ENCODE data around the gene TECPR2. TPM values are rescaled to one million over a fixed set of nuclear protein-coding genes. Genes with fewer than 3 reads are reported as not detected.
"Not testable (repeated sequence)": the region's sequence is repeated elsewhere in the genome, so short reads cannot be mapped to it uniquely, and the experiment has no call there.

Gene TECPR2
- total and polyA plus RNA-seq, 4 experiments from 2014 or later = 0.89 to 12.6 (median 7.8) TPM

- Mint-ChIP-seq H3K4me1 (peaks cover 27 to 60% (median 44%) of the 10 kb centered on the region in 4 donors), H3K4me3 (peak overlapping the region; percentile 87 to 92 (median 91)), H3K36me3 (peaks cover 2 to 18% of the 10 kb centered on the region in 2 donors), H3K9me3 (peaks cover 0 to 12% (median 0%) of the 10 kb centered on the region in 8 donors), H3K27ac (peak overlapping the region in 6 of 7 donors; percentile 88 to 100 (median 96)), H3K27me3 (peaks cover 3 to 9% of the 10 kb centered on the region in 2 donors)
- Histone ChIP-seq H3K4me1 (ENCODE audit: insufficient read depth, low read length) (peaks cover 43% of the 10 kb centered on the region), H3K36me3 (ENCODE audit: insufficient read depth, low read length) (no peaks in the 10 kb centered on the region), H3K9me3 (ENCODE audit: control insufficient read depth in 1 of 2, low read length in 2 of 2) (no peaks in the 10 kb centered on the region), H3K27ac (ENCODE audit: low read depth, low read length) (peak overlapping the region; percentile 71), H3K4me3 (ENCODE audit: low read length in 2 of 2) (peak overlapping the region in 1 of 2 donors; percentile 99), H3K27me3 (ENCODE audit: insufficient read depth, low read length) (no peaks in the 10 kb centered on the region)
- no peak for DNase-seq
- ChIA-PET CTCF (ENCODE audit: partially characterized antibody) (interaction anchor here (0.6 to 1.7 kb wide), 4 partner anchors 14 to 362 kb away, joined by 3 to 4 read pairs (median 4); no protein-coding TSS in a partner anchor), POLR2A (ENCODE audit: partially characterized antibody) (interaction anchor here (1.2 to 4.6 kb wide), 5 partner anchors 9 to 372 kb away, joined by 3 to 24 read pairs (median 5); partner anchors contain the start of genes CINP, MOK and TECPR2)
- intact Hi-C loops (cut with micrococcal nuclease) = no loop called here
Observed at GRCh38 chr14:102320671-102321455, 41.9 kb upstream of the TECPR2 start.

- Mint-ChIP-seq H3K4me1 (peaks cover 25 to 54% (median 39%) of the 10 kb centered on the region in 4 donors), H3K4me3 (peak overlapping the region in 4 of 8 donors; percentile 1 to 30 (median 23)), H3K36me3 (peaks cover 8 to 18% of the 10 kb centered on the region in 2 donors), H3K27ac (peak overlapping the region in 6 of 7 donors; percentile 2 to 100 (median 60)), H3K27me3 (peaks cover 2 to 4% of the 10 kb centered on the region in 2 donors), H3K9me3 (peaks cover 0 to 9% (median 0%) of the 10 kb centered on the region in 8 donors)
- H3K27ac ChIP-seq (ENCODE audit: low read depth, low read length) = no peak overlapping the region
- H3K27me3 ChIP-seq (ENCODE audit: insufficient read depth, low read length) = no peaks in the 10 kb centered on the region
- ChIA-PET POLR2A (ENCODE audit: partially characterized antibody) (interaction anchor here (1.1 to 1.7 kb wide), 3 partner anchors 8 to 42 kb away, joined by 3 read pairs; partner anchors contain the start of genes CINP and TECPR2), CTCF (ENCODE audit: partially characterized antibody) (interaction anchor here (0.6 to 1.7 kb wide), 3 partner anchors 45 to 363 kb away, joined by 3 to 4 read pairs (median 3); no protein-coding TSS in a partner anchor)
- H3K36me3 ChIP-seq (ENCODE audit: insufficient read depth, low read length) = peaks cover 4% of the 10 kb centered on the region
- peaks cover 35% of the 10 kb centered on the region for H3K4me1 ChIP-seq (ENCODE audit: insufficient read depth, low read length)
- DNase-seq = no peak
- no peaks in the 10 kb centered on the region for H3K9me3 ChIP-seq (ENCODE audit: control insufficient read depth in 1 of 2, low read length in 2 of 2)
- intact Hi-C loops (cut with micrococcal nuclease) = no loop called here
- no peak overlapping the region for H3K4me3 ChIP-seq (ENCODE audit: low read length in 2 of 2)
Observed at GRCh38 chr14:102321456-102322422, 41.0 kb upstream of the TECPR2 start.

- Mint-ChIP-seq H3K27ac (peak overlapping the region in 6 of 7 donors; percentile 27 to 90 (median 71)), H3K27me3 (peaks cover 0 to 1% of the 10 kb centered on the region in 2 donors), H3K36me3 (peaks cover 8 to 12% of the 10 kb centered on the region in 2 donors), H3K4me3 (peak overlapping the region in 1 of 8 donors; percentile 32), H3K4me1 (peaks cover 17 to 40% (median 29%) of the 10 kb centered on the region in 4 donors), H3K9me3 (no peaks in the 10 kb centered on the region)
- Histone ChIP-seq H3K27ac (ENCODE audit: low read depth, low read length) (no peak overlapping the region), H3K4me3 (ENCODE audit: low read length in 2 of 2) (no peak overlapping the region), H3K36me3 (ENCODE audit: insufficient read depth, low read length) (peaks cover 4% of the 10 kb centered on the region), H3K27me3 (ENCODE audit: insufficient read depth, low read length) (no peaks in the 10 kb centered on the region), H3K9me3 (ENCODE audit: control insufficient read depth in 1 of 2, low read length in 2 of 2) (no peaks in the 10 kb centered on the region), H3K4me1 (ENCODE audit: insufficient read depth, low read length) (peaks cover 24% of the 10 kb centered on the region)
- ChIA-PET POLR2A (ENCODE audit: partially characterized antibody) (interaction anchor here (1.7 kb wide), 1 partner anchor 40 kb away, joined by 3 read pairs; the partner anchor contains the start of genes CINP and TECPR2), CTCF (ENCODE audit: partially characterized antibody) (no interaction called here)
- peak in 1 of 5 donors; percentile 18 for DNase-seq
- intact Hi-C loops (cut with micrococcal nuclease) = no loop called here
Observed at GRCh38 chr14:102323102-102323501, 39.6 kb upstream of the TECPR2 start.

- no peak overlapping the region for H3K27ac ChIP-seq (ENCODE audit: low read depth, low read length)
- Mint-ChIP-seq H3K4me1 (peaks cover 6 to 18% (median 12%) of the 10 kb centered on the region in 4 donors), H3K27ac (peak overlapping the region in 1 of 7 donors; percentile 17), H3K27me3 (no peaks in the 10 kb centered on the region), H3K9me3 (no peaks in the 10 kb centered on the region), H3K36me3 (peaks cover 8 to 12% of the 10 kb centered on the region in 2 donors), H3K4me3 (no peak overlapping the region)
- H3K36me3 ChIP-seq (ENCODE audit: insufficient read depth, low read length) = peaks cover 4% of the 10 kb centered on the region
- H3K4me3 ChIP-seq (ENCODE audit: low read length in 2 of 2) = no peak overlapping the region
- H3K27me3 ChIP-seq (ENCODE audit: insufficient read depth, low read length) = no peaks in the 10 kb centered on the region
- ChIA-PET CTCF (ENCODE audit: partially characterized antibody) (interaction anchor here (0.6 to 1.9 kb wide), 3 partner anchors 12 to 753 kb away, joined by 3 to 6 read pairs (median 5); no protein-coding TSS in a partner anchor), POLR2A (ENCODE audit: partially characterized antibody) (no interaction called here)
- no peak for DNase-seq
- H3K9me3 ChIP-seq (ENCODE audit: control insufficient read depth in 1 of 2, low read length in 2 of 2) = no peaks in the 10 kb centered on the region
- peaks cover 4% of the 10 kb centered on the region for H3K4me1 ChIP-seq (ENCODE audit: insufficient read depth, low read length)
- intact Hi-C loops (cut with micrococcal nuclease) = no loop called here
Observed at GRCh38 chr14:102325791-102326345, 36.9 kb upstream of the TECPR2 start.

GRCh38 chr14:102326583-102326982 is 36.2 kb upstream of the TECPR2 start:
- Histone ChIP-seq H3K4me1 (ENCODE audit: insufficient read depth, low read length) (no peaks in the 10 kb centered on the region), H3K36me3 (ENCODE audit: insufficient read depth, low read length) (peaks cover 4% of the 10 kb centered on the region), H3K27me3 (ENCODE audit: insufficient read depth, low read length) (no peaks in the 10 kb centered on the region), H3K27ac (ENCODE audit: low read depth, low read length) (no peak overlapping the region), H3K4me3 (ENCODE audit: low read length in 2 of 2) (no peak overlapping the region), H3K9me3 (ENCODE audit: control insufficient read depth in 1 of 2, low read length in 2 of 2) (no peaks in the 10 kb centered on the region)
- DNase-seq = no peak
- no peaks in the 10 kb centered on the region for H3K27me3 Mint-ChIP-seq
- peaks cover 8 to 12% of the 10 kb centered on the region in 2 donors for H3K36me3 Mint-ChIP-seq
- peak overlapping the region in 1 of 7 donors; percentile 10 for H3K27ac Mint-ChIP-seq
- H3K4me3 Mint-ChIP-seq = no peak overlapping the region
- no peaks in the 10 kb centered on the region for H3K9me3 Mint-ChIP-seq
- CTCF ChIA-PET (ENCODE audit: partially characterized antibody) = interaction anchor here (1.9 kb wide), 1 partner anchor 13 kb away, joined by 6 read pairs; no protein-coding TSS in a partner anchor
- POLR2A ChIA-PET (ENCODE audit: partially characterized antibody) = no interaction called here
- H3K4me1 Mint-ChIP-seq = peaks cover 3 to 11% (median 9%) of the 10 kb centered on the region in 4 donors
- intact Hi-C loops (cut with micrococcal nuclease) = no loop called here

- peaks cover 15 to 28% of the 10 kb centered on the region in 2 donors for H3K36me3 Mint-ChIP-seq
- H3K27ac ChIP-seq (ENCODE audit: low read depth, low read length); intact Hi-C loops (cut with micrococcal nuclease); H3K9me3 Mint-ChIP-seq; H3K4me1 Mint-ChIP-seq; H3K27me3 Mint-ChIP-seq; H3K4me3 Mint-ChIP-seq; DNase-seq; H3K27me3 ChIP-seq (ENCODE audit: insufficient read depth, low read length); H3K27ac Mint-ChIP-seq; H3K9me3 ChIP-seq (ENCODE audit: control insufficient read depth in 1 of 2, low read length in 2 of 2); H3K4me1 ChIP-seq (ENCODE audit: insufficient read depth, low read length); H3K4me3 ChIP-seq (ENCODE audit: low read length in 2 of 2): not testable (repeated sequence)
- peaks cover 14% of the 10 kb centered on the region for H3K36me3 ChIP-seq (ENCODE audit: insufficient read depth, low read length)
- ChIA-PET CTCF (ENCODE audit: partially characterized antibody) (interaction anchor here (0.9 kb wide), 1 partner anchor 13 kb away, joined by 3 read pairs; no protein-coding TSS in a partner anchor), POLR2A (ENCODE audit: partially characterized antibody) (interaction anchor here (1.5 kb wide), 1 partner anchor 8 kb away, joined by 3 read pairs; no protein-coding TSS in a partner anchor)
Observed at GRCh38 chr14:102329381-102329780, 33.4 kb upstream of the TECPR2 start.
